Mesenteric fat pad (tissue), 1 donor: ENCODE measurements around the gene TRAF6. TPM values are rescaled to one million over a fixed set of nuclear protein-coding genes. Genes with fewer than 3 reads are reported as not detected.

Experiments
- DNase-seq: peaks from one replicate; pipeline ENCODE4 v3.0.0-alpha.2; 2020; ENCODE audit warnings: low spot score
- total RNA-seq: library from RNA; stranded (reverse); fragmentation: NEBNext Ultra II Directional; extraction: Animal tissue kit (Norgen Biotek cat#: 25700); gene quantifications from one replicate; pipeline ENCODE4 v1.2.1, GENCODE V29; 2021
- donor health status: DM: yes; HTN: yes; CAD: no.

Gene TRAF6
- total RNA-seq, 1 donor from 2014 or later: 13.4 TPM

GRCh38 chr11:36460220-36460619, 49.9 kb downstream of the TRAF6 start:
- DNase-seq: no peak

- DNase-seq: peak; percentile 78
Observed at GRCh38 chr11:36459046-36459445, 51.0 kb downstream of the TRAF6 start.

GRCh38 chr11:36458129-36458915, 51.8 kb downstream of the TRAF6 start:
- no peak for DNase-seq

- no peak for DNase-seq
Observed at GRCh38 chr11:36456156-36456555, 53.9 kb downstream of the TRAF6 start.

GRCh38 chr11:36455658-36456111, 54.4 kb downstream of the TRAF6 start:
- DNase-seq: no peak

- no peak for DNase-seq
Observed at GRCh38 chr11:36454941-36455631, 55.0 kb downstream of the TRAF6 start.

- DNase-seq: no peak
Observed at GRCh38 chr11:36454551-36454940, 55.5 kb downstream of the TRAF6 start.

GRCh38 chr11:36453678-36454077, 56.4 kb downstream of the TRAF6 start:
- no peak for DNase-seq

GRCh38 chr11:36452961-36453360, 57.1 kb downstream of the TRAF6 start:
- DNase-seq: no peak

- DNase-seq: no peak
Observed at GRCh38 chr11:36452236-36452940, 57.7 kb downstream of the TRAF6 start.

- DNase-seq: no peak
Observed at GRCh38 chr11:36451681-36452080, 58.4 kb downstream of the TRAF6 start.

GRCh38 chr11:36451045-36451444, 59.0 kb downstream of the TRAF6 start:
- DNase-seq: no peak

GRCh38 chr11:36450110-36450572, 59.9 kb downstream of the TRAF6 start:
- DNase-seq: no peak

- DNase-seq: no peak
Observed at GRCh38 chr11:36449561-36450096, 60.4 kb downstream of the TRAF6 start.

GRCh38 chr11:36447947-36448346, 62.1 kb downstream of the TRAF6 start:
- DNase-seq: no peak

- no peak for DNase-seq
Observed at GRCh38 chr11:36447514-36447913, 62.6 kb downstream of the TRAF6 start.

- no peak for DNase-seq
Observed at GRCh38 chr11:36446135-36446534, 63.9 kb downstream of the TRAF6 start.

- DNase-seq: no peak
Observed at GRCh38 chr11:36443661-36444060, 66.4 kb downstream of the TRAF6 start.

- DNase-seq: no peak
Observed at GRCh38 chr11:36441610-36442208, 68.4 kb downstream of the TRAF6 start.

GRCh38 chr11:36438126-36438525, 71.9 kb downstream of the TRAF6 start:
- DNase-seq: no peak

- no peak for DNase-seq
Observed at GRCh38 chr11:36437413-36437812, 72.7 kb downstream of the TRAF6 start.
